ENCODE results near the gene SLC12A8.

DNA sequence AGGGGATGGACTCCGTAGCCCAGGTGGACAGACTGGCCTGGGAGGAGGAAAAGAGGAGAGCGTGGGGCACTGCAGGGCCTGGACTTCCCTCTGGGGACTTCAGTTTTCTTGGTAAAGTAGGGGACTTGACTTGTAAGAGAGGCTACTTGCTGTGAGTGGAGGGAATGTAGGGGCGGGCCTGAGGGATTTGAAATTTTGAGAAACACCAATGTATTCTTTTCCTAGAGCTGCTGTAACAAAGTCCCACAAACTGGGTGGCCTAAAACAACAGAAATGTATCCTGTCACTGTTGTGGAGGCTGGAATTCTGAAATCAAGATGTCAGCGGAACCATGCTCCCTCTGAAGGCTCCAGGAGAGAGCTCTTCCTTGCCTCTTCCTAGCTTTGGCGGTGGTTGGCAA, 150.9 kb downstream of the SLC12A8 start:
- no peak for TF ChIP-seq SNAPC4 (CRISPR knock-in tag; IDR thresholded peaks at IDR 0.05)
- TF ChIP-seq CBX5 (CRISPR knock-in tag; IDR thresholded peaks at IDR 0.05; ENCODE audit: borderline replicate concordance), result no peak
- no peak for TF ChIP-seq HMG20A (CRISPR knock-in tag; IDR thresholded peaks at IDR 0.05; ENCODE audit: borderline replicate concordance)
- no peak for TF ChIP-seq TCF7 (IDR thresholded peaks at IDR 0.05; ENCODE audit: low read depth)
- TF ChIP-seq, protein P1, sequence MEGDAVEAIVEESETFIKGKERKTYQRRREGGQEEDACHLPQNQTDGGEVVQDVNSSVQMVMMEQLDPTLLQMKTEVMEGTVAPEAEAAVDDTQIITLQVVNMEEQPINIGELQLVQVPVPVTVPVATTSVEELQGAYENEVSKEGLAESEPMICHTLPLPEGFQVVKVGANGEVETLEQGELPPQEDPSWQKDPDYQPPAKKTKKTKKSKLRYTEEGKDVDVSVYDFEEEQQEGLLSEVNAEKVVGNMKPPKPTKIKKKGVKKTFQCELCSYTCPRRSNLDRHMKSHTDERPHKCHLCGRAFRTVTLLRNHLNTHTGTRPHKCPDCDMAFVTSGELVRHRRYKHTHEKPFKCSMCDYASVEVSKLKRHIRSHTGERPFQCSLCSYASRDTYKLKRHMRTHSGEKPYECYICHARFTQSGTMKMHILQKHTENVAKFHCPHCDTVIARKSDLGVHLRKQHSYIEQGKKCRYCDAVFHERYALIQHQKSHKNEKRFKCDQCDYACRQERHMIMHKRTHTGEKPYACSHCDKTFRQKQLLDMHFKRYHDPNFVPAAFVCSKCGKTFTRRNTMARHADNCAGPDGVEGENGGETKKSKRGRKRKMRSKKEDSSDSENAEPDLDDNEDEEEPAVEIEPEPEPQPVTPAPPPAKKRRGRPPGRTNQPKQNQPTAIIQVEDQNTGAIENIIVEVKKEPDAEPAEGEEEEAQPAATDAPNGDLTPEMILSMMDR (CRISPR knock-in tag; IDR thresholded peaks at IDR 0.05), result no peak
- no peak for TF ChIP-seq DPF2 (CRISPR knock-in tag; IDR thresholded peaks at IDR 0.05; ENCODE audit: borderline replicate concordance, low read depth)
- TF ChIP-seq MAFK (conservative IDR thresholded peaks at IDR 0.05 in 1 of 2, IDR thresholded peaks at IDR 0.05 in 1 of 2; ENCODE audit: low read length in 2 of 2), result no peak
- no peak for TF ChIP-seq REPIN1 (CRISPR knock-in tag; IDR thresholded peaks at IDR 0.05; ENCODE audit: borderline replicate concordance, low read depth)

Data from HepG2 (cell line).